Glutamatergic neuron (in vitro differentiated cells): ENCODE measurements around the gene CCDC191. TPM values are rescaled to one million over a fixed set of nuclear protein-coding genes. Genes with fewer than 3 reads are reported as not detected.

Experiments used
- total RNA-seq: library from RNA; stranded (reverse); fragmentation: NEBNext Ultra II Directional; extraction: Animal tissue kit (Norgen Biotek cat#: 25700); gene quantifications from one replicate; pipeline ENCODE4 v1.2.1, GENCODE V29; 2021; ENCODE audit not compliant: unreplicated experiment

The CCDC191 gene
- total RNA-seq, 1 donor from 2014 or later = 3.8 TPM

Other genes starting within 250 kb of the CCDC191 start
- gene GRAMD1C, start 217.7 kb downstream of the CCDC191 start, total RNA-seq = 2.1 TPM
- 1.6 TPM for gene ZDHHC23, start 108.5 kb downstream of the CCDC191 start, total RNA-seq
- gene QTRT2, start 211 bp upstream of the CCDC191 start, total RNA-seq = 16.2 TPM
- not detected for gene DRD3, start 122.5 kb upstream of the CCDC191 start, total RNA-seq
- gene ZNF80, start 181.1 kb upstream of the CCDC191 start, total RNA-seq = not detected
- gene TIGIT, start 237.5 kb upstream of the CCDC191 start, total RNA-seq = not detected